ENCODE results near the gene ALDH1B1.
"Not testable (repeated sequence)": the region's sequence is repeated elsewhere in the genome, so short reads cannot be mapped to it uniquely, and the experiment has no call there.

The ALDH1B1 gene

DNA sequence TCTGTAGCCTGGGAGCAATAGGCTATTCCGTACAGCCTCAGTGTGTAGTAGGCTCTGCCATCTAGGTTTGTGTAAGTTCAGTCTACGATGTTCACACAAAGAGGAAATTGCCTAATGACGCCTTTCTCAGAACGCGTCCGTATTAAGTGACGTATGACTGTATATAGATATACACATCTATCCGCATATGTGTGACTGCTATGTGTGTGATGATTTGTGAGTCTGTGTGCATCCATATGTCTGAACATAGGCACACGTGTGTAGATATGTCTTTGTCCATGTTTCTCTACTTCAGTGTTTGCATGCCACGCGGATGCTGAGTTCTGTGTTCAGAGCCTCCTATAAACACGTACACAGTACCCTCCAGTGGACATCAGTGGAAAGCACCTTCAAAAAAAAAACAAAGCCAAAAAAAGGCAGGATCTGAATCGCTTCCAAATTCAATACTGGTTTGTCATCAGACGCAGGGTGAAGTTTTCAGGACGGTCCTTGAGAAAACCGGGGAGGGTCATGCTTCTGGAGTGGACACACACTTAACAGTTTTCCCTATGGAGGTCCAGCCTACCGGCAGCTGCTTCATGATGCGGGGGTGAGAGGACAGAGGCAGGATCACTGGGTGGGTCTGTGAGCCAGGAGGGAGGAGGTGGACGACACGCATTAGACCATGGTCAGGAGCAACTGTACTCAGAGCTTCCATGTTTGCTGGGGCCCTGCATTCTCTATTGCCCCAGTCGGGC lies 29.5 kb upstream of the ALDH1B1 start:
- no peak for DNase-seq

GRCh38 chr9:38363589-38363925 lies 28.9 kb upstream of the ALDH1B1 start:
- no peak for DNase-seq

DNA sequence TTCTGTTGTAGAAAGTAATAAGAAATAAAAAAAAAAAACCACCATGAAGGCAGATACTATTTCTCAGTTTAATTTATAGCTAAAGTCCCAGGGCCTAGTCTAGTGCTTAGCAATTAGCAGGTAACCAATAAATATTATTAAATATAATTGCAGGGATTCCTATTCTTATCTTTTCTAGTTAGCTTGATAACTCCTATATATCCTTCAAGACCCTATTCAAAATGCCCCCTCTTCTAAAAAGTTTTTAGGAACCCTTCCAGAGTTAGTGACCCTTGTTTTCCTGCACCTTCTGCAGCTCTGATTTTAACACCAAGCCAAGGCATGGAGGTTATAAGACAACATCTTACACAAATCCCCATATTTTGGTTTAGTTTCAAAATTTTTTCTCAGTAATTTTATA lies 24.6 kb upstream of the ALDH1B1 start:
- no peak for DNase-seq

DNA sequence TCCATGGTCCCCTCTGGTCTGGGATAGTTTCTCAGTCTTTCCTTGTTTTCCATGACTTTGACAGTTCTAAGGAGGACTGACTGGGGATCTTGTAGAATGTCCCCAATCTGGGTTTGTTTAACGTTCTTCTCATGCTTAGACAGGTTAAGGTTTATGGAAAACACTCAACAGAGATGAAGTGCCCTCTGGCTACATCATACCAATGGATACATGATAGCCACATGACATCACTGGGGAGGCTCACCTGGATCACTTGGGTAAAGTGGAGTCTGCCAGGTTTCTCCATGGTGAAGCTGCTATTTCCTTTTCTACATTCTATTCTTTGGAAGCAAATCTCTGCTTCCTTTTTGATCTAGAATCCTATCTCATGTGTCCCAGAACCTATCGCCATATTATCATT lies 23.8 kb upstream of the ALDH1B1 start:
- DNase-seq, result no peak

DNA sequence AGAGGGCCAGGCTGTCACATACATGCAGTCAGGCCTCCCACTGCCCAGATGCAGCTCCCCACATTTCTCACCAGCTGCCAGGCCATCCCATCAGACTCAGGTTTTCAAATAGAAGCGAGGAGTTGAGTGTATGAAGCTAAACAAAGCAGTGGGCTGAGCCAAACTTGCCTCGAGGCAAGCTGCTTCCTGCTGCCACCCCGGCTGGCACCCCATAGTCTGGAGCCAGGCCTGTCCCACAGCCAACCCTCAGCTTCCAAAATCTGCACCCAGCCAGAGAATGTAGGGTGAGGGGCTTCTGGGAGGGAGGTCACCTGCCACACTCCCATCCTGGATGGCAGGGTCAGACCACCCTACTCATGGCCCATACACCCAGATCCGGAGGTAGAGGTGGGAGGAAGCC lies 22.3 kb upstream of the ALDH1B1 start:
- DNase-seq, result no peak

DNA sequence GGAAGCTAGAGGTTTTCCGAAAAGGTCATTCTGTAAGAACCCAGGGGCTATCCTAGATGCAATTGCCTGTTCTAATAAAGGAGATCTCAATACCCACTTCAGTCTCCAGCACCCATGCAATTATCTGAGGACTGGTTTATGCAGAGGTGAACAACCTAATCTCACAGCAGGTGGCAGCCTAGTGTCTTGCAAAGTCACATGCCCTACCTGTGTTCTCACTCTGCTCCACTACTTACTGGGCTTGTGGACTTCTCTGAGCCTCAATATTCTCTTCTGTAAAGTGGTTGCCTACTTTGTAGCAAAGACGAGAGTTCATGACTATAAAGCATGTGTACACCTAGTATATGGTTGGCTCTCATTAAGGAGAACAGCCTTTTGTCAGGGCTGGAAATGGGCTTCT lies 21.0 kb upstream of the ALDH1B1 start:
- DNase-seq, result no peak

- DNase-seq, result no peak
These were observed 19.5 kb upstream of the ALDH1B1 start for GRCh38 chr9:38372762-38373619.

DNA sequence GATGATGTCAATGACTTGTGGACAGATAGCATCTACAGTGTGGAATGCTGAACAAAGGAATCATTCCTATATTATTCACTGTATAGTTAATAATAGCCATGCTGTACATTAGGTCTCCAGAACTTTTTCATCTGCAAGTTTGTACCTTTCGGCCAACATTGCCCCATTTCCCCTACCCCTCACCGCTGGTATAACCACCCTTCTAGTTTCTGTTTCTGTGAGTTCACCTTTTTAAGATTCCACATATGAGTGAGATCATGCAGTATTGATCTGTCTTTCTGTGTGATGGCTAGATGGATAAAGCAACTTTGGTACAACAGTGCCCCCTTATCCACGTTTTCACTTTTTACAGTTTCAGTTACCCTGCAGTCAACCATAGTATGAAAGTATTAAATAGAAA lies 18.8 kb upstream of the ALDH1B1 start:
- DNase-seq, result no peak

- no peak for DNase-seq
These were observed 17.5 kb upstream of the ALDH1B1 start for GRCh38 chr9:38374847-38375571.

DNA sequence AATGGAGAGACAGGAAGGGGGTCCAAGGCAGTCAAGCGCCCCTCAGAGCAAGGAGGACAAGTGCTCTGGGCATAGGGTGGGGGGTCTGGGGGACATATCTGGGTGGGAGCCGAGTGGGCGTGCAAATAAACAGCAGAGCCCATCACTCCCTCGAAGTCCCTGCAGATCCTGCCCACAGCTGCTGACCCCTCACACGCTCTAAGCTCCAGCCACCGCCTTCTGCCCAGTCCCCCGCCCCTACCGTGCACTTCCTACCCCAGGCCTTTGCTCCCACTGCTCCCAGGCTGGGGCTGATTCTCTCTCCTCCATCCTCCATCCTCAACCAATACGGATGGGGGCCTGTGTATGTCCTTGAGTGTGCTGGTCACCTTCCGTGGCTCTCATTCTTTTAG lies 16.9 kb upstream of the ALDH1B1 start:
- DNase-seq, result no peak

- no peak for DNase-seq
These were observed 16.4 kb upstream of the ALDH1B1 start for GRCh38 chr9:38376021-38376670.

DNA sequence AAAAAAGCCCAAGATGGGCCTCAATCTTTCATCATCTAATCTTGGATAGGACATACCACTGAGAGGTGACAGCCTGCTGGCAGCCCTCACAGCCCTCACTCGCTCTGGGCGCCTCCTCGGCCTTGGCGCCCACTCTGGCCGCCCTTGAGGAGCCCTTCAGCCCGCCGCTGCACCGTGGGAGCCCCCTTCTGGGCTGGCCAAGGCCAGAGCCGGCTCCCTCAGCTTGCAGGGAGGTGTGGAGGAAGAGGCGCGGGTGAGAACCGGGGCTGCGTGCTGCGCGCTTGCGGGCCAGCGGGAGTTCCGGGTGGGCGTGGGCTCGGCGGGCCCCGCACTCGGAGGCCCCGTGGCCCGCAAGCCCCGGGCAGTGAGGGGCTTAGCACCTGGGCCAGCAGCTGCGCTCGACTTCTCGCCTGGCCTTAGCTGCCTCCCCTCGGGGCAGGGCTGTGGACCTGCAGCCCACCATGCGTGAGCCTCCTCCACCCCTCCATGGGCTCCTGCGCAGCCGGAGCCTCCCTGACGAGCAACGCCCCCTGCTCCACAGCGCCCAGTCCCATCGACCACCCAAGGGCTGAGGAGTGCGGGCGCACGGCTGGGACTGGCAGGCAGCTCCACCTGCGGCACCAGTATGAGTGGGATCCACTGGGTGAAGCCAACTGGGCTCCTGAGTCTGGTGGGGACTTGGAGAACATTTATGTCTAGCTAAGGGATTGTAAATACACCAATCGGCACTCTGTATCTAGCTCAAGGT lies 15.0 kb upstream of the ALDH1B1 start:
- not testable (repeated sequence) for DNase-seq

DNA sequence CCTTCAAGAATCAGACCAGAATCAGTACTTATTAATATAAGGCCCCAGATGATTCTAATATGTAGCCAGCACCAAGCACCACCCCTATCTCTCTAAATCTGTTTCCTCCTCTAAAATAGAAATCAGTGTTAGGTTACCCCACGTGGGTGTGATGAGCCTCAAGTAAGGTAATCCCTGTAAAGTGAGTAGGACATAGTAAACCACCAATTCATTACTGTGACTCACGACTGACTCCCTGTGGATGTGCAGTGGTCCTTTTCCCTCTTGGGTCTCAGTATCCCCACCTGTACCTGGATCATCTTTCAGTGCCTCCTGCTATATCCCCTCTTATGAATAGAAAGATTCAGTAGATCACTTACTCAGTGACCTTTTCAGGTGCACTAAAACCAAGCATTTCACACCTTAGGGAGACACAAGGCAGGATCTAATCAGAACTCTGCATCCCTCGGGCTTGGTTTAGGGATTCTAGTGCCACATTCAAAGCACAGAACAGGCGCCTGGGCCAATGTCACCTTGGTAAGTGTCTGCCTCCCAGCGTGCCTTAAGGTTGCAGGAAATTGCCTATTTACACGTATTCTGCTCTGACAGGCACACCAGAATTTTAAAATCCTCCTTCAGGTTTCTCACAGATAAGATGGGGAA lies 12.2 kb upstream of the ALDH1B1 start:
- DNase-seq, result no peak

- DNase-seq, result no peak
These were observed 11.5 kb upstream of the ALDH1B1 start for GRCh38 chr9:38380872-38381534.

DNA sequence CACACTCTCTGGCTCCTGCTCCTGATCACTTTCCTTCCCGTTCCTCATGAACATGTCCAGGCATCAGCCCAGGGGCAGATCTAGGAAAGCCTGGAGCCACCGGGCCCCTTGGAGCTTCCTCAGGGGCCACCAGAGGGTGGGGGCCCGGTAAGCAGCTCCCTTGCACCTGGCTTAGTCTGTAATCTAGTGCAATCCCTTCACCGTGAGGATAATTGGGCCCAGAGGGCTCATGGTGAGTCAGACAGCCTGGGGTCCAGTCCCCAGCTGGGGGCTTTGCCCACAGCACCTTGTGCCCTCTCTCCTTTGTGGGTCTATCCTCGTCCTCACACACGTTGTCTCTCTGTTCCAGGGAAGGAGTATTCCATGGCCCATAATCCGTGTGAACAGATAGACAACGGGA lies 10.4 kb upstream of the ALDH1B1 start:
- DNase-seq, result no peak

DNA sequence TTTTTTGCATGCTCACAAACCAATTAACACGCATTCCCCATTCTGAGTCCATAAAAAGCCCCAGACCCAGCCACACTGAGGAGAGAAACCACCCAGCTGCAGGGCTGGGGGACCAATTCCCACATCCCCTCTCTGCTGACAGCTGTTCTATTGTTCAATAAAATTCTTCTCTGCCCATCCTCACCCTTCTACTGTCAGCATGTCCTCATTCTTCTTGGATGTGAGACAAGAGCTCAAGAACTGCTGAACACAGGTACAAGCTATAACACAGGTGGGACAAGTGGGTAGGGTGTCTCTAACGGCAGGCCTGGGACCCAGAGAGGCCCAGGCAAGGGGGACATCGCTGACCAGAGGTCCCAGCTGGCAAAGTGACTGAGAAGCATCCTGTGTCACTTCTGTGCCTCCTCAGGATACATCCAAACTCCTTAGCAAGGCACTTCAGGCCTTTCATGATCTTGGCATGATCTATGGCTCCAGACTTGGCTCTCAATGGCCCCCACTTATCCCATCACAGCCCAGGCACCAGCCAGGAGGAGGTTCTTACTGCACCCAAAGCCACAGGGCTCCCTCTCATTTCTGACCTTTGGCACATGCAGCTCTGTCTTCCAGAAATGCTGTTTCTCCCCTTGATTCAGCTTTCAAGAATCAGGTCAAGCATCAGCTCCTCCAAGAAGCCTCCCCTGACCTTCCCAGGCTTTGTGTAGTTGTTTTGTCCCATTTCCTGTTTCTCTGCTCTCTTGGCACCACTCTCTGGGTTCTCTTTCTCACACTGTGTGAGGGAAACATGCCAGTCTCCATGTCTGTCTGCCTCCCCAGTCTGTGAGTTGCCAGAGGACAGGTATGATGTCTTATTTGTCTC lies 7.3 kb upstream of the ALDH1B1 start:
- no peak for DNase-seq

GRCh38 chr9:38385896-38386295 lies 6.6 kb upstream of the ALDH1B1 start:
- DNase-seq, result no peak

GRCh38 chr9:38386319-38386895 lies 6.1 kb upstream of the ALDH1B1 start:
- no peak for DNase-seq

GRCh38 chr9:38387066-38387465 lies 5.4 kb upstream of the ALDH1B1 start:
- no peak for DNase-seq

- no peak for DNase-seq
These were observed 4.8 kb upstream of the ALDH1B1 start for GRCh38 chr9:38387751-38388150.

All from effector CD4-positive, alpha-beta T cell (primary cell).